VCaP (cell line): ENCODE measurements around the gene PRKCA.

Experiments
- H3K27ac ChIP-seq: fragments of 450-650 bp; 2 replicates; pipeline ENCODE4 v1.5.1; 2017
- CTCF ChIP-seq: fragments of 450-650 bp; conservative IDR thresholded peaks from 2 replicates; pipeline ENCODE4 v1.5.1; 2017; ENCODE audit warnings: mild to moderate bottlenecking, moderate library complexity

The PRKCA gene

GRCh38 chr17:66809408-66809807, 507.0 kb downstream of the PRKCA start:
- H3K27ac ChIP-seq, result no peak overlapping the region
- TF ChIP-seq CTCF, result no peak

GRCh38 chr17:66810951-66811682, 508.7 kb downstream of the PRKCA start:
- TF ChIP-seq CTCF, result no peak
- H3K27ac ChIP-seq, result no peak overlapping the region

- TF ChIP-seq CTCF, result no peak
- no peak overlapping the region for H3K27ac ChIP-seq
Measured at GRCh38 chr17:66811683-66812054, 509.3 kb downstream of the PRKCA start.

GRCh38 chr17:66812571-66812970, 510.2 kb downstream of the PRKCA start:
- no peak overlapping the region for H3K27ac ChIP-seq
- no peak for TF ChIP-seq CTCF

- no peak for TF ChIP-seq CTCF
Measured at GRCh38 chr17:66813296-66813695, 510.9 kb downstream of the PRKCA start.

GRCh38 chr17:66814026-66814425, 511.6 kb downstream of the PRKCA start:
- no peak overlapping the region for H3K27ac ChIP-seq
- TF ChIP-seq CTCF, result no peak

More at GRCh38 chr17:66813296-66813695, 510.9 kb downstream of the PRKCA start:
- no peak overlapping the region for H3K27ac ChIP-seq

GRCh38 chr17:66814570-66814969, 512.2 kb downstream of the PRKCA start:
- TF ChIP-seq CTCF, result no peak

More at GRCh38 chr17:66814570-66814969, 512.2 kb downstream of the PRKCA start:
- H3K27ac ChIP-seq, result no peak overlapping the region
